Activated CD4-positive, alpha-beta T cell treated with anti-CD3 and anti-CD28 coated beads, Interleukin-2, amount 50 U/mL, for 1 hour (primary cell): ENCODE measurements around the gene EVA1A.

Source experiments
- DNase-seq: peaks from one replicate; pipeline ENCODE4 v3.0.0-alpha.2; 2020

Gene EVA1A

DNA sequence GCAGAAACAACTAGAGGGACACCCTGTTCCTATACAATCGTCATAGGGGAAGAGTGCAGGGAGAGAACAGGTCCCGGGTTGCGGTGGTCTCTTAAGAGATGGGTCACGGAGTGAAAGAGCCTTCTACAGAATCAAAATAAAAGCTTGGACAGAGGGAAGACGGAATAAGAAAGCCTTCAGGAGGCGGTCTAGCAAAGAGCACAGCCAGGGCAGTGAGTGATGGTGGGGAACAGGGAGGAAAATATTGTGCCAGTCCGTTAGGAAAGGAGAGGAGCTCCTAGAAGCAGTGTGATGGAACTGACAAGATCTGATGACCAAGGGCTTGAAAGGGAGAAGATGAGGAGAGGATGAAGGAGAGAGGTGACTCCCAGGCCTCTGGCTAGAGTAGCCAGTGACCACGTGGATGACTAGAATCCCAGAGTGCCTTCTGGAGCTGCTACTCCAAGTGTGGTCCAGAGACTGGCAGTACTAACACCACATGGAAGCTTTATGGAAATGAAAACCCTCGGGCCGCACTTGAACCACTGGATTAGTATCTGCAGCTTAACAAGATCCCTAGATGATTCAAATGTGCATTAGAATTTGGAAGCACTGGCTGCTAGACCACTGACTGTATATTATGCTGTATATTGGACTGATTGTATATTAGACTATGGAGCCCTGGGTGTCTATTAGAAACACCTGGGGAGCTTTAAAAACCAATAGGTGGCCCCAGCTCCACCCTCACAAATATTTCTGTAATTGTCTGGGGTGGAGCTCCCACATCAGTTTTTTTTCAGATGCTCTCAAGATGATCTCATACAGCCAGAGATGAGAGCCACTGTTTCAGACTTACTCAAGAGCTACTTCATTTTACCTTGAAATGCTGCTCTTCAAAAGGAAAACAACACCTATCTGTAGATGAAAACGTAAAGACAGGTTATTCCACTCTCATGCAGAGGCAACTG, 1.1 kb upstream of the EVA1A start:
- no peak for DNase-seq

DNA sequence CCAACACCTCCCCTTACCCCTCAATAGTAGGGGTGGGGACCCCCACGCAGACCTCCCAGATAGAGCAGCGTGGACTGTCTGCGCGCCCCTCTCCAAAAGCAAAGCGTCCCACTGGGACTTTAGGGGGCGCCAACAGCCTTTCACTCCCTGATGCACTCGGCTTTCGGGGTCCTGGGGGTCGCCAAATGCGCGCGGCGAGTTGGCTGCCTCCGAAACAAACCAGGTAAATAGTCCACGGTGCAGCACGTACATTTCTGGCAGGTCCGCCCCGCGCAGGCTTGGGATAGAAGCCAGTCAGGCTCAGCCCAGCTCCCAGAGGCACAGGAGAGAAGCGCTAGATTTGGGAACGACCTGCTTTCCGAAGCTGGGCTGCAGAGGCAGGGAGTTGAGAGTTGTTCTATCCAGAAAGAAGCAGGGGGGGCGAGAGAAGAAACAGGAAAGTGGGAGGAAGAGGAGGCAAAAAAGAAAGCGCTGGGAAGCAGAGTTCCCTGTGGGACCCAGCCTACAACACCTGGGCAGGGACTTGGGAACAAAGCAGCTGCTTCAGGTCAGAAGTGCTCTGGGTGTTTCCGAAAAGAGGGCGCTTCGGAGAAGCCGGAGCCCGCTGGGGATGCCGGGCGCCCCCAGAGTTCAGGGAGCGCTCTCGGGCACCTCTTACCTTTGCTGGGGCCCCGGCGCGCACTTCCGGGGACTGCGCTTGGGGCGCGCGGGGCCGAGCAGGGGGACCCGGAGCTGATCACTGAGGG, 544 bp downstream of the EVA1A start:
- no peak for DNase-seq

DNA sequence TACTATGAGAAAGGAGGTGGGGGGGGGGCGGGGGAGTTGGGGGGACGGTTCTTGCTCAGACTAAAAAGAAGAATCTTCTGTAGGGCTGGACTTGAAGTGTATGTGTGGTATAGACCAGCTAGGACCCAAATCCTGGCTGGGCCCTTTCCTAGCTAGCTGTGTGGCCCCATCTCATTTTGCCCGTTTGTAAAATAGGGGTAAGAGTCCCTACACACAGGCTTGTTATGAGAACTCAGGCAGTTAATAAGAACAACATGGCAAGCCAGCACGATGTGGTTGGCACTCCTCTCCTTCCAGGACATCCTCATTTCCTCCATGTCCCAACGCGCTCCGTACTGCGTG, 1.1 kb downstream of the EVA1A start:
- DNase-seq = no peak

DNA sequence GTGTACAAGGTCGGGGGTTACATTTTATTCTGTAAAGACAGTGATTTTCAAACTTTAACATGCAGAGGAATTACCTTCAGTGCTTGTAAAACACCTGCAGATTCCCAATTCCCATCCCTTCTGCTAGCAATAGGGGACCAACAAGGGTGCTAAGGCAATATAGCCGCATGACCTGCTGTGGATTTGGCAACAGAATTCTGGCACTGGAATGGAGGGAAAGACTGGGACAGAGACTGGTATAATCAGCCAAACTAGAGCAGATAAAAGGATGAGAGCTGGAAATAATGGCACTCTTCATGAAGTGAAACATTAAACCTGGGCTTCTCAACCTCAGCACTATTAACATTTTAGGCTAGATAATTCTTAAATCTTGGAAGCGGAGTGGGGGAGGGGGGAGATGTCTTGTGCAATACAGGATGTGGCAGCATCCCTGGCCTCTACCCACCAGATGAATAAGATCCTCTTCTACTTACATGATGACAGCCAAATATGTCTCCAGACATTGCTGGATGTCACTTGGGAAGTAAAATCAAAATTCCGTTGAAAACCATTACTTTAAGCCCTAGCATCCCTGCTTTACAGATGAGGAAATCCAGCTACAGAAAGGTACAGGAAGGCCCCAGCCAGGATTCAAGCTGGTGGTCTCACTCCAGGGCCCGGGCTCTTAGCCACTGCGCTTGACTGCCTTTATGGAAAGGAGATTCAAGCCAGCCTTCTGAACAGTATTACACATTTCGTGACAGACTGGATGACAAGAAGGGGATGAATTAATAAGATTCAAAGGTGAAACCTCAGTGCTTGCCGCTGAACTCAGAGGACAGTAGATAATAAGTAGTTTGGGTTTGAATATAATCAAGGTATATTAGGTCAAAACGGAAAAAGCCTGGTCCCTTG, 1.7 kb downstream of the EVA1A start:
- no peak for DNase-seq

DNA sequence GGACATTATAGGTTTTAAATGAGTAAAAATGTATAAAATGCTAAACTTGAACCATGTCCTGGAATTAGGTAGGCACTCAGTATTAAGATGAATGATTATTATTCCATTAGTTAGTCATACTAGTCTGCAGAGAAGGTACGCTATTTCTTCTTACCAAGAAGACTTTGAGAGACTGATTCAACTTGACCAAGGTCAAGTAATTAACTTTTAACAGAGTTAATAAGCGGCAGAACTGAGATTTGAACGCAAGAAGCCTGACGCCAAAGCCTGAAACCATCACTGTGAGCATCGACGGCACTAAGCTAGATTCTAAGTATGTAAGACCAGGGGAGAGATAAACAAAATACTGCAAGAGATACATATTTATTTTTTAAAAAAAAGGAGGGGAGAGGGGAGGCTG, 2.6 kb downstream of the EVA1A start:
- DNase-seq = no peak

- DNase-seq = no peak
Observed at GRCh38 chr2:75557474-75558133, 3.1 kb downstream of the EVA1A start.

DNA sequence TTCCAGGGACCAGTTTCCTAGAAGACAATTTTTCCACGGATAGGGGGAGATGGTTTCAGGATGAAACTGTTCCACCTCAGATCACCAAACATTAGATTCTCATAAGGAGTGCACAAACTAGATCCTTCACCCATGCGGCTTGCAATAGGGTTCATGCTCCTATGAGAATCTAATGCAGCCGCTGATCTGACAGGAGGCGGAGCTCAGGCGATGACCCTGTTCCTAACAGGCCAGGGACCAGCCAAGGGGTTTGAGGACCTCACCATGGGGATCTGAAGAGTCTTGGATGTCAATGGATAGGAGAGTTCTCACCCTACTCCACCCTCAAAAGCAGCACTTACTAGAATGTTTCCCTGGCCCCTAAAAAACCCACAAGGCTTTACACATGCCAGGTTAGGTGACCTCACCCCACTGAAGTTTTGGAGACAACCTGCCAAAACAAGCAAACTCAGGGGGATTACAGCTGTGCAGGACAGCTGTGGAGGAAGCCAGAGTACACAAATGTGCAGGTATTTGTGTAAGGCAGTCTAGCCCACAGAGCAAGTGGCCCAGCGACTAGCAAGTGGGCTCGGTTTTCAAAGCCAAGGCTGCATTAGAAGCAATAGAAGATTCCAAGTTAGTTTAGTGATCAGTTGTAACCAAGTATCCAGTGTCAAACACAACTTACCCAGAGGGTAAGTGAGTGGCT, 3.9 kb downstream of the EVA1A start:
- DNase-seq = no peak

DNA sequence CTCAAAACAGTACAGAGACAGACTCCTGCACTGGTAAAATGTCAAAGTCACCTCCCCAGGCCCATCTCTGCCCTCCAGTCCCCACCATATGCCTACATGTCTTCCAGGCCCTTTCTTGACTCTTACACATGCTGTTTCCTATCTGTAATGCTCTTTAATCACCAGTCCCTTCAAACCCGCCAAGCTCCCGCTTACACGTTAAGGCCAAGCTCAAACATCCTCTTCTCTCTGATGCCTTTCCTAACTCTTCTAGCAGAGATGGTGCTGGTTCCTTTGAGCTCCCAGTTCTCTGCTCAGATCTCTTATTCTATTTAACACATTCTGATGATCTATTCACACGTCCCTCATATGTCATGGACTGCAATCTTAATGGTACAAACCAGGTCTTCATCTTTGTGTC, 5.0 kb downstream of the EVA1A start:
- DNase-seq = no peak

DNA sequence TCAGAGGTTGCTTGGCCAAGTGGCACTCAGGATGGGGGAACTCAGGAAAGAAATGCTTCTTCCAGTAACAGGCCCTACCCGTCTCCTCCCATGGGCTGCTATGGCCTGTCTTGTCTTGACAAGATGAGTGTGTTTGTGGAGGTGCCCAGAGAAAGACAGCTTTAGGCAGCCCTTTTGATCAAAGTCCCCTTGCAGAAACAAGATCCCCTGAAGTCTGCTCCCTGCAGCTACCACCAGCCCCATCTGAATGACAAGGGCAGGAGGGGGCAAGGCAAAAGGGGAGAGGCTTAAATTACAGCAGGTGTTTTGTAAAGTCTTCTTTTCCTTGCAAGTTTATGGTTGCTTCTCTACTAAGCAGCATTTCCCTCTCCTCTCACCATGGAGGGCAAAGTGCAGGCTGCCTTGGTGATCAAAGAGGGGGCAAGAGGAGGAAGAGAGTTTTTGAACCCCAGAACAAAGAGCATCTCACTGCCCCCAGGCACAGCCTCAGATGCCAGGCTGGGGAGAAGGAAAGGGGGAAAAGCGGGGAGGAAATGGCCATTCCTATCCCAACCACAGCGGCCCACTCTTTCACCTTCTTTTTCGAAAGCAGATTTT, 6.7 kb downstream of the EVA1A start:
- no peak for DNase-seq

DNA sequence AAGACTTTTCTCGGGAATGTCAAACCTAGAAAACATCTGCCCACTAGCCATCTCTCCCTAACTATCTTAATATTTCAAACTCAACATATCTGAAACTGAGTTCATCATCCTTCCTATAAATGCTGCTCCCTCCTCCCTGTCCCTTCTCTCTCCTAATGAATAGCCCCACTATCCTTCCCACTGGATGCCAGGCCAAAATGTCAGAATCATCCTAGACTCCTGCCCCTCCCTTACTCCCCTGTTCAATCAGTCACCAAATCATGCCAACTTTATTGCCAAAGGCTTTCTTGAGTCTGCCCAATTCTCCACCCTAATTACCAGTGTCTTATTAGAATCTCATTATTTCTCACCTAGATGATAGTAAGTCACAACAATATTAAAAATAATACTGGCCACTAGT, 8.5 kb downstream of the EVA1A start:
- DNase-seq = no peak

- DNase-seq = no peak
Observed at GRCh38 chr2:75551434-75551833, 9.3 kb downstream of the EVA1A start.

- DNase-seq = no peak
Observed at GRCh38 chr2:75549401-75550253, 11.1 kb downstream of the EVA1A start.

DNA sequence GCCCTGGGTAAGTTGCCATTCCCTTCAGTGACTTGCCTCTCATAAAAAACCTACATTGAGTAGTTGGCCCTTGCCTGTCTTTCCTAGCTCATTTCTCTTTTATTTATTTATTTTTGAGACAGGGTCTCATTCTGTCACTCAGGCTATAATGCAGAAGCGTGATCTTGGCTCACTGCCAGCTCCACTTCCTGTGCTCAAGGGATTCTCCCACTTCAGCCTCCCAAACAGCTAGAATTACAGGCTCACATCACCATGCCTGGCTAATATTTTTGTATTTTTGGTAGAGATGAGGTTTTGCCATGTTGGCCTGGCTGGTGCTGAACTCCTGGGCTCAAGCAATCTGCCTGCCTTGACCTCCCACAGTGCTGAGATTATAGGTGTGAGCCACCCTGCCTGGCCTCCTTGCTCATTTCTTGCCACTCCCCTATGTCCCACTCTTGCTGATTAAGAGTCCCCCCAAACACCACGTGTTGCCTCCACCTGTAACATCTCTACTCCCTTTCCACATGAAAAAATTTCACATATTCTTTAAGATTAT, 12.6 kb downstream of the EVA1A start:
- DNase-seq = peak; percentile 2

- no peak for DNase-seq
Observed at GRCh38 chr2:75547345-75548035, 13.2 kb downstream of the EVA1A start.

GRCh38 chr2:75545922-75546321, 14.8 kb downstream of the EVA1A start:
- DNase-seq = no peak

DNA sequence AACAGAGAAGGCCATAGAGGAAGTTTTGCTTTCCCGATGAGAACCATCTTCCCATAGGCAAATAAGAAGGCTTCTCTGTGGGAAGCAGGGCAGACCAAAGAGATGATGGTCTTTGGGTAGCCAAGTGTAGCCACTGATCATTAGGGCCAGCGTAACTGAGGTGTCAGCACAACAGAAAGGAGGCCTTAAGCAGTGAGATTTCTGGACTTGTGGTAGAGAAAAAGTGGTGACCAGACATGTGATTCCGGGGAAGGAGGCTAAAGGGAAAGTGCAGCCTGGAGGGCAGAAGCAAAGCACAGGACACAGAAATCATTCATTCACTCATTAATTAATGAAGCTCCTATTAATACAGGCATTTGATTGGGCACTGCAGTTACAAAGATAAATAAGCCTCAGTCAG, 15.4 kb downstream of the EVA1A start:
- no peak for DNase-seq

DNA sequence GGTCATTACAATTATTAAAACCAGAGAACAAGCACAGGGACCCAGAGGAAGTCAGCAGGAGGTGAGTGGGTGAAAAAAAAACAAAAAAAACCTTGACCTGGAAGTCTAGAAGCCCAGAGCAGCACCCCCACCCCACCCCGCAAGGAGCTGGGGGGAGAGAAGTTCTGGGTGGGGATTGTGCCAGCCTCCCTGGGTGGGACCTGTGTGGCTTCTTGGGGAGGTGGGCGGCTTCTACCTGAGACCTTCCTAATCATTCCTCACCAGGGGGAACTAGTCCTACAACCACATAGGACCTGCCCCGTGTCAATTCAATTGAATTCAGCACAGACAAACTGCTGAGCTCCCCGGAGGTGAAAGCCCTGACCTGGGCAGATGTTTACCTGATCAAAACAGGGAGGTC, 17.3 kb downstream of the EVA1A start:
- DNase-seq = no peak

GRCh38 chr2:75541430-75541829, 19.3 kb downstream of the EVA1A start:
- no peak for DNase-seq

- DNase-seq = no peak
Observed at GRCh38 chr2:75540994-75541393, 19.7 kb downstream of the EVA1A start.
